GM10248 (cell line): Measurements from ENCODE around the gene LIMS2.

Experiments used
- CTCF ChIA-PET: fragments of 300-600 bp; sonication (Branson Sonifier 250); formaldehyde crosslinking; extraction: SDS; loops from one replicate; lab custom pipeline; 2021; ENCODE audit warnings: antibody characterized with exemption; lab: Yijun Ruan, JAX
- POLR2A ChIA-PET: fragments of 350-650 bp; sonication (Branson Sonifier 250); formaldehyde crosslinking; extraction: SDS; loops from one replicate; lab custom pipeline; 2020; ENCODE audit warnings: antibody characterized with exemption; lab: Yijun Ruan, JAX
- DNase-seq: peaks from one replicate; pipeline ENCODE4 v3.0.0; 2012; ENCODE audit errors: extremely low spot score
- TF ChIP-seq, protein P1 (sequence below): IDR thresholded peaks from 2 replicates; pipeline ENCODE4 v1.5.1; 2012; ENCODE audit warnings: mild to moderate bottlenecking, low read depth; ENCODE audit errors: extremely low read depth, missing control alignments, control extremely low read depth

The LIMS2 gene

DNA sequence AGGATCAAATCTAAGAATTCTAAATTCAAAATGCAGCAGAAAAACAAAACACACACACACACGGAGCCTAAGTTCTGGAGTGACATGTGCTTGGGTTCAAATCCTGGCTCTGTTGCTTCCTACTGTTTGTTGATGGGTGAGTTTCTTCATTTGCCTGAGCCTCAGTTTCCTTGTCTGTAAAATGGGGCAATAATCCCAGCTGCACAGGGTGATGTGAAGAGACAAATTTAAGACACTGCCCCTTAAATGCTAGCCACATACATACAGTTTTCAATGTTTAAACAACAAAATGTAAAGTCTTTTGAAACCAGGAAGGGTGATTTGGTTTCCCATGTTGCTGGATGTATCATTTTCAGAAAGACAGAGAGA, 30.3 kb downstream of the LIMS2 start:
- ChIA-PET POLR2A (no interaction called here), CTCF (interaction anchor here (1.7 kb wide), 1 partner anchor 54 kb away, joined by 4 read pairs; no protein-coding TSS in a partner anchor)
- TF ChIP-seq, protein P1, sequence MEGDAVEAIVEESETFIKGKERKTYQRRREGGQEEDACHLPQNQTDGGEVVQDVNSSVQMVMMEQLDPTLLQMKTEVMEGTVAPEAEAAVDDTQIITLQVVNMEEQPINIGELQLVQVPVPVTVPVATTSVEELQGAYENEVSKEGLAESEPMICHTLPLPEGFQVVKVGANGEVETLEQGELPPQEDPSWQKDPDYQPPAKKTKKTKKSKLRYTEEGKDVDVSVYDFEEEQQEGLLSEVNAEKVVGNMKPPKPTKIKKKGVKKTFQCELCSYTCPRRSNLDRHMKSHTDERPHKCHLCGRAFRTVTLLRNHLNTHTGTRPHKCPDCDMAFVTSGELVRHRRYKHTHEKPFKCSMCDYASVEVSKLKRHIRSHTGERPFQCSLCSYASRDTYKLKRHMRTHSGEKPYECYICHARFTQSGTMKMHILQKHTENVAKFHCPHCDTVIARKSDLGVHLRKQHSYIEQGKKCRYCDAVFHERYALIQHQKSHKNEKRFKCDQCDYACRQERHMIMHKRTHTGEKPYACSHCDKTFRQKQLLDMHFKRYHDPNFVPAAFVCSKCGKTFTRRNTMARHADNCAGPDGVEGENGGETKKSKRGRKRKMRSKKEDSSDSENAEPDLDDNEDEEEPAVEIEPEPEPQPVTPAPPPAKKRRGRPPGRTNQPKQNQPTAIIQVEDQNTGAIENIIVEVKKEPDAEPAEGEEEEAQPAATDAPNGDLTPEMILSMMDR: no peak
- DNase-seq: no peak

DNA sequence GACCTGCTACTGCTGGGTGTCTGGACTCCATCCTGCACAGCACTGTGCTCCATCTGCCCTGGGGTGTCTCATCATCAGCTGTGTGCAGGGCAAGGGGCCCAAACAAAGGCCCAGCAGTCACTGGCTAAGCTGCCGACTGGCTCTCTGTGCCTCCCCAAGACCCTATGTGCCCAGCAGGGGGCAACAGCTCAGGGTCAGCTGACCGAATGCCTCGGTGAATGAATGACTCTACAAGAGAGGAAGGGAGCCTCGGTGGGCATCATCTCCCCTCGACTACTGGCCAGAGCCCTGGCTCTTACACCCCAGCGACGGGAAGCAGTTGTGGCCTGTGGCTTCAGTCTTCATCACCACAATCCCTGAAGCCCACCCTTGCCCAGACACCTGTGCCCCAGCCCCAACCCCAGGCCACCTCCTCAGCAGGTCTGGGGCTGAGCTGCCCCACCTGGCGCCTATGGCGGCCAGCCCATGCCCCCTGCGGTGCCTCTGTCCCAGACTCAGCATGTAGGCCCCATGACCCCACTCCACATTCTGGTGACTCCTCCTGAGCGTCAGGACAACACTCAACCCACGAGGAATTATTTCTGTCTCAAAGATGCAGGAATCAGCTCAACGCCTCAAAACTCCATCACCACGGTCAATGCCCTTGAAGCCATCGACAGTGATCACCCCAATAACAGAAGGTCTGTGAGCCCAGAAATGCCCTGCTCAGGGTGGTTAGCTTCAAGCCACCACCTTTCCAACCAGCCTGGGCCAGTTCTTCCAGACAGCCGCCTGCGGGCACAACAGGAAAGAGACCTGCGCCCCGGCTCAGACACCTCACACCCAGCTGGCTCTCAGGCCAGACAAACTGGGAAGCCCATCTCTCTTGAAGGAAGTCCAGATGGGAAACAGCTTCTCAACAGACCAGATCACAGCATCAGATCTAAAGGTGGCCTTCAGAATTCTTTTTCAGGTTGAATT, 31.0 kb downstream of the LIMS2 start:
- TF ChIP-seq, protein P1: no peak
- ChIA-PET POLR2A (no interaction called here), CTCF (interaction anchor here (1.0 to 1.7 kb wide), 2 partner anchors 32 to 53 kb away, joined by 3 to 4 read pairs; no protein-coding TSS in a partner anchor)
- DNase-seq: no peak

DNA sequence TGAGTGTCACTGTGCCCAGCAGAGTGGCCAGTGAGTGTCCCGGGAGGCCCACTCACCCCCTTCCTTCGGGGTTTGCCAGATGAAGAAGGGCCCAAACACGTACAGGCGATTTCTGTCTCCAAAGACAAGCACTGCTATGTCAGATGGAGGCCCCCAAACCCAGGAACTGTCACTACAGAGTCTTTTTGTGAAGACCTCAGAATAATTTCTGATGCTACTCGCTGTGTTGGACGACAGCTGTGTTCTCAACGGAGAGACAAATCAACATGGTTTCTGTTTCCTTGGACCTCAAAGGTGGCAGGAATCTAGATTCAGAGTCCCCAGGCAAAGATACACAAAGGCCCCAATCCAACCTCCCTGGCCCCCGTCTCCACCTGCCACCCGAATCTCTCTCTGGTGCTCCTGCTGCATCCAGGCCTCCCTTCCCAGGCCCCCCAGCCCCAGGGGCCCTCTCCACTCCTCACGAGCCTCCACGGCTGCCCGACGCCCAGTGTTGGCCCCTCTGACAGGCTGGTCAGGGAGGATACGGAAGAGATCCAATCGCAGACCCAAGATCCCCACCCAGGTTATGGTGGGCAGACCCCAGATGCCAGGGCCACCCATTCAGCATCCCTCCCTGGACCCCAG, 31.8 kb downstream of the LIMS2 start:
- TF ChIP-seq, protein P1: no peak
- ChIA-PET CTCF (interaction anchor here (1.0 to 1.7 kb wide), 2 partner anchors 33 to 53 kb away, joined by 3 to 4 read pairs; no protein-coding TSS in a partner anchor), POLR2A (no interaction called here)
- no peak for DNase-seq

DNA sequence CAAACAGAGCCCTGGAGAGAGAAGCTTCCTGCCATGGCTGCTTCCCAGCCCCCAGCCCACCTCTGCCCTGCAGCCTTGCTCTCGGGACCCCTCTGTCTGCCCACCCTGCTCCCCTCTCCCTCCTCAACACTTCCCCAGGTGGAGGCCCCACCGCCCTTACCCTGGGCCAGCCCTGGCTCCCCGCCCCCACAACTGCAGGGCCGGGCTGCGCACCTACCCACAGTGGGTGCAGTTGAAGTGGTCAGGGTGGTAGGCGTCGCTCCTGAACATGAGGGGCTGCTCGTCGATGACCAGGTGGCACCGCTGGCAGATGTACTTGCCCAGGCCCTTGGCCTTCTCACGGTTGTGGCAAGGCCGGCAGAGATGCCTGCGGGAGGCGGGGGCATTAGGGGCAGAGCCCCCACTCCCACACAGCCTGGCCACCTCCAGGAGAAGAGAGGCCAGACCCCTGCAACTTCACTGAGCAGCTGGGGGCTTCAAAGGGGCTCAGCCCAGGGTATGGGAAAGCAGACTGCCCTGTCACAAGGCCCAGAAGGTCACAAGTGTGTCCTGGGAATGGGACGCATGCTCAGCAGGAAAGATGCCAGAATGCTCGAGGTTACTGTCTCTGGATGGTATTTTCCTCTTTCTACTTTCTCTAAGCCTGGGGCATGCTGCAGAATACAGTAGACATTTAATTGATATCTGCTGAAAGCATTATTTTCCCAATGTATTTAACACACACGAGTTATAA, 32.5 kb downstream of the LIMS2 start:
- DNase-seq: no peak
- ChIA-PET POLR2A (no interaction called here), CTCF (no interaction called here)
- TF ChIP-seq, protein P1: no peak

DNA sequence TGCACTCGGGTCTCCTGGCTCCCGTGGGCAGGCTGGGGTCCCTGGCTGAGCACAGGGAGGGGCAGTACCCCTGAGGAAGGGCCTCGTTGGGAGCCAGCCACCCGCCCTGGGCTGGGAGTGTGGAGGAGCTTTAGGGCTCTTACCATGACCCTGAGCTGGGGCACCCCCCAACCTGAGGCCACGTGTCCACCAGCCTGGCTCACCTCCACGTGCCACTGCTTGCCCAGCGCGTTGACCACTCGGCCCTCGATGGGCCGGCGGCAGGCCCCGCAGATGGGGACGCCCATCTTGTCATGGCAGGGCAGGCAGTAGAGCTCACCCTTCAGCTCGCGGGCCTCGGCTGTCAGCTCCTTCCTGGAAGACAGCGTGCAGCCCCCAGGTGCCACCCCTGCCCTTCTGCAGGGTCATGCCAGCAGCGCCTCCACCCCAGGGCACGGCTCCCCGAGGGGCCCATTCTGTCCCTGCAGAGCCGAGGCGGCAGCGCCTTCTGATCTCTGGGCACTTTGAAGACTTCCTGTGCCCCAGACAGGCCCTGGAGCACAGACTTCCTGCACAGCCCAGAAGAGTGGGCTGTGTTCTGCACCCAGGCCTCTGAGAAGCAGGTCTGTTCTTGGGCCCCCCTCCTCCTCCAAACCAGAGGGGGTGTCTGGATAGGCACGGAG, 33.4 kb downstream of the LIMS2 start:
- CTCF ChIA-PET: interaction anchor here (1.4 to 3.7 kb wide), 2 partner anchors 8 to 51 kb away, joined by 4 to 28 read pairs; no protein-coding TSS in a partner anchor
- TF ChIP-seq, protein P1: no peak
- POLR2A ChIA-PET: no interaction called here
- no peak for DNase-seq
